ENCODE data around the gene SEL1L2.

The SEL1L2 gene

DNA sequence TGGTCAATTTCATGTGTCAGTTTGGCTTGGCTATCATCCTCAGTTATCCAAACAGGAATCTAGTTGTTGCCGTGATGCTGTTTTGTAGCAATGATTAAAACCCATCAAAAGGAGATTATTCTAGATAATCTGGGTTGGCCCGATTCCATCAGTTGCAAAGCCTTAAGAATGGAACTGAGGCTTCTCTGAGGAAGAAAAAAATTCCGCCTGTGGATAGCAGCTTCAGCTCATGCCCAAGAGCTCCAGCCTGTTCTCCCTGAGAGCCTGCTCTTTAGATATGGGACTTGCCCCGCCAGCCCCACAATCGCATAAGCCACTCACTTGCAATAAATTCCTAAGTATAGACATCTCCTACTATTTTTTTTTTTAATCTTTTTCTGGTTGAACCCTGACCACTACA is 61.5 kb downstream of the SEL1L2 start:
- DNase-seq (ENCODE audit: low spot score) = no peak

DNA sequence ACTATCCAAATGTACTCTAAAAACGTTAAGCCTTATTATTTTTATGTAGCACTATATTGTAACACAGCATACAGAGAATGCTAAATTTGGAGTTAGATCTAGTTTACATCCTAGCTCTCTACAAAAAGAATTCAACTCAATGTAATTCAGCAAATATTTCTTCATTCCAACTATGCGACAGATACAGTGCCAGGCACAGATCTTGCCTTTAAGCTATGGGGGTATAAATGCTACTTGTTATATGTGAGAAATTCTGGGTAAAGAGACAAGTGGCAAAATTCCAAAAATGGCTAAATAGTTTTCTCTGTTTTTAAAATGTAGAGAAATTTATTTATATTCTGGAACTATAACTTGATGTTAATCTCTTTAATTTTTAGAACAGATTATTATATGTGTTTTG is 63.2 kb downstream of the SEL1L2 start:
- no peak for DNase-seq (ENCODE audit: low spot score)

DNA sequence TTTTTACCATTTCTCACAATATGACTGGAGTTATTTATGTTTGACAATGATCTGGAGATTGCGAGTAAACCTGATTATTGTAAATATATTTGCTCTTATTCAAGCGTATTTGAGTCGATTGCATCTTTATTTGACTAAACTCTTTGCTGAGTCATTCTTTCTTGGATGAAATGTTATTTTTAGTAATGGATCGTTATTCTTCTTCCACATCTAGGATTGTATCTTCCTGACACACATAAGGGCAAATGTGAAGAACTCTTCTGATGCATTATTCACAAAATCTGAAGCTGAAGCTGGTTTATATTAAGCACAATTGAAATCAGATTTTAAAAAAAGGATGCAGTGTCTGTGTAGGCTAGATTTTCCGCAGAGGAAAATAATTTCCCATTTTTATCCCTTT is 68.2 kb downstream of the SEL1L2 start:
- DNase-seq (ENCODE audit: low spot score) = no peak

DNA sequence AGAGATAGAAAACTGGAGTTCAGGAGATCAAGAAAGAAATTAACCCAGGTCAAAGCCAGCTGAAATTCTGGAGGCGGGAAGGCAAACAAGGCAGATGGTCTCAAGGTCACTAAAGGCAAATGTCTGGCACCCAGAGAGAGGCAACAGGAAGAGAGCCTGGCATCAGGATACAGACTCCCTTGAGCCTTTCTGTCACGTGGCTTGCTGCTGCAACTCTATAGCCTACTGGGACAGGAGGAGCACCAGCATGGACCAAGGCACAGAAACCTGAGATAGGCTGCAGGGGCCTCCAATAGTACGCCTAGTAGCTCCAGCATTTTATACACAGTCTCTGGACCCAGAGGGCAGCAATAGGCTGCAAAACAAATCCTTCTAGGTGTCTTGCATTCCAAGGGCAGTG is 75.1 kb downstream of the SEL1L2 start:
- no peak for DNase-seq (ENCODE audit: low spot score)

DNA sequence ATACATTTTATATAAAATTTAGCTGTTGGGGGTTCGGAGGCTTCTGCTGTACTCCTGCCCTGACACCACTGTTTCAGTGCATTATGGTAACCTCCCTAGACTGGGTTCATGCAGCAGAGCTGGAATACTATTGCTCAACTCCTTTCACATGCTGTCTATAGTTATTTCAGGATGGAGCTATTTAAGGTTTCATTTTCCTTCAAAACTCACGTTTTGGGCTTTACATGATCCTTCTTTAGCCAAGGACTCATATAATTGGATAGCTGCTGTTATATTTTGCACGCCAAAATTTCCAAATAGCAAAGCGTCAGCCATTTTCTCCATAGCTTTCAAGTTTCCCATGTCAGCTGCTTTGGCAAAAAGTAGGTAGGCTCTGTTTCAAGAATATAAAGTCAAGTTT is 76.8 kb downstream of the SEL1L2 start:
- DNase-seq (ENCODE audit: low spot score) = no peak

DNA sequence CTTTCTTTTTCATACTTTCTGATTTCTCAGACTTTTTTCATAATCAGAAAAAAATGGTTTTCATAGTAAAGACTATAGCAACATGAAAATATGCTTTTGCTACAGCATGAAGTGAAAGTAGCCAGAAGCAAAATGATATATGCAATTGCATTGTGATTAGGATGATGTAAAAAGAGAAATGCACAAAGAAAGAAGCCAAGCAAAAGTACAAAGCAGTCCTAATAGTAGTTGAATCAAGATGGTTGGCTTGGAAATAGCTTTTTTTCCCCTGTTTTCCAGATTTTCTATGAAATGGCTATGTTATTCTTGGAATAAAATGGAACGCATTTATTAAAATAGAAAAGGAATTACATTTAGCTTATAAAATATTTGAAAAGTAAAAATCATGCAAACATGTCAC is 77.3 kb downstream of the SEL1L2 start:
- no peak for DNase-seq (ENCODE audit: low spot score)

DNA sequence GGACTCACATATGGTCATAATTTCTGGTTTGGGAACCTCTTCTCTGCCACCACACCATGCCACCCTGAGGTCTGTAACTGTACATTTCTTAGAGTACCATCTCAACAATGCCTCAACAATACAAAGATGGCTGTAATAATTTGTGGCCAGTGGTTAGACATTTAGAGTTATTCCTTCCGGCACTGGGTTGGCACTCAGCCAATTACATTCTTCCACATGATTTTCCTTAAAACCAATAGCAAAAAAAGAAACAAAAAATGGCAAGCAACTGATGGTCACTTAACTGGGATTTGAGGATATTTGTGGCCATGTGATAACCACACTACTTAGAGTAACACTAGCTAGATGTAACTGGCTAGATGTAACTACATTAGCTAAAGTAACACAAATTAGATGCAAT is 79.9 kb downstream of the SEL1L2 start:
- DNase-seq (ENCODE audit: low spot score) = no peak

DNA sequence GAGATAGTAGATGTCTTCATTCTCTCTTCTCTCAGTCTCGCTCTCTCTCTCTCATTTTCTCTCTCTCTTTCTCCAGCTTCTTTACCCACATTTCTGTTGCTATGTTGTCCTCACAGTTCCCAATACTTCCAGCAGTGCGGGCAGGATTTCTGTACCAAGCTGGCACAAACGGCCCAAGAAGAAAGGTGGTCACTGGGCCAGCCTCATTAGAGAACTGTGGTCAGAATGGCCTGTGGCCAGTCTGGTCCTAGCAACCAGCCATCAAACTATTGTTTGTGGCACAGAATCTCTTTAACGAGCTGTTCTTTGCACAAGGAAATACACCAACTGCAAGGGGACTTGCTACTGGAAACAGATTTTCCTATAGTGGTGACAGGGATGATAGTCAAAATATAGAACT is 81.3 kb downstream of the SEL1L2 start:
- DNase-seq (ENCODE audit: low spot score) = peak; percentile 43

DNA sequence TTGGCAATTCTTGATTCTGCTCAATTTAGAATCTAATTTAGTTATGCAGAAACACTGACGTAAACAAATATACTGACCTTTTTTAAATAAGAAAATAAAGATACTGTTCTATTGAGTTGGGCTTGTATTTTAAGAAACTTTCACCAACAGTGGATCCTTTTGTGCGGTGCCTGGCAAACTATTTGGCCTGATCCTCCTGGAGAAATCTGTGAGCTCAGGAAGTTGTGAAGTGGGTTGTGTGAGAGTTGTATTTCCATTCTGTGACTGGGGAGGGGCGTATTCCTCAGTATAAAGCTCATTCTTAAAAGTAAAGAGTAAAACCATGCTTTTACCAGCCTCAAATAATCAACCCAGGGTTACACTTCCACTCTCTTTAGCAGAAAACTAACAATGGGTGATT is 85.6 kb downstream of the SEL1L2 start:
- DNase-seq (ENCODE audit: low spot score) = no peak

DNA sequence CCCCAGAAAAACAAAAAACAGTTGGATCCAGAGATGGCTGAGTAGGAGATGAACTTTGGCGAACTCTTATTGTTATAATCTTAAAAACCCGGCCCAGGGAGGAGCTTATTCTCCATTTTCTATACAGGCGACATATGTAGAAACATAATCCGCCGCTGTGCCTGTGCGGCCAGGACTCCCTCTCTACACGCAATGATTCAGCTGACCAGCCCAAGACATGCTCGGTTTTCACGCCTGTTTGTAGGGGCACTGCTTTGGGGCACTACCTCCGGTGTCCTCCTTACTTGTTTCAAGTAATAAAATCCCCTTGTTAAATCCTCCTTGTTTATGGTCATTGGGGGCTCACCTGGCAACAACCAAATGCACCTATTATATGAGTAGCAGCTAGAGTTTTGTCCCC is 89.9 kb downstream of the SEL1L2 start:
- DNase-seq (ENCODE audit: low spot score) = no peak

DNA sequence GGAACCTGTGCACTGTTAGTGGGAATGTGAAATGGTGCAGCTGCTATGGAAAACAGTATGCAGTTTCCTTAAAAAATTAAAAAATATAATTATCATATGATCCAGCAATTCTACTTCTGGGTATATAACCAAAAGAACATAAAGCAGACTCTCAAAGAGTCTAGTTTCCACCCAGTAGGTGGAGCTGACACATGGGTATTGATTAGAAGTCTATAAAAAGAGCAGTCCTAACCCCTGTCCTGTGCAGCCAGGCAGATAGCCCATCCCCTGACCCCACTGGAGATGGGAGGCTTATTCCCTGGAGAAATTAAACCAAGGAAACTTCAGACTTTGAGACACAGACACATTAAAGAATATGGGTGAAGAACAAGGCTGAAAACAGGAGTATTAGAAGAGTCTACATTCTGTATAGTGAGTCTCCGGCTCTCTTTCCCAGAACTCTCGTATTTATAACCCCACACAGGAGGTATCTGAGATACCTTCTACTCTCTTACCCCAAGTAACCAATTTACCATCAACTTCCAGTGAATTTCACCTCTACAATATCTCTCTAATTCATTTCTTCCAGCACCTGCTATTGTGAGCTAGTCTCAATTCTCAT is 92.3 kb downstream of the SEL1L2 start:
- DNase-seq (ENCODE audit: low spot score) = no peak

DNA sequence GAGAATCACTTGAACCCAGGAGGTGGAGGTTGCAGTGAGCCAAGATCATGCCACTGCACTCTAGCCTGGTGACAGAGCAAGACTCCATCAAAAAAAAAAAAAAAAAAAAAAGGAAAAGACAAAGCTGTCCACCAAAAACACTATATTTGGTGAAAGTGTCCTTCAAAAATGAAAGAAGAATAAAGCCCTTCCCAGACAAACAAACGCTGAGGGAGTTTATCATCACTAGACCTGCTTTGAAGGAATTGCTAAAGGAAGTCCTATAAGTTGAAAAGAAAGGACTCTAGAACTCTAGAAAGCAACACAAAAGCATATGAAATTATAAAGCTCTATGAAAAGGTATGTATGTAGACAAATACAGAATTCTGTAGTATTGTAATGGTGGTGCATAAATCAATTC is 98.8 kb downstream of the SEL1L2 start:
- no peak for DNase-seq (ENCODE audit: low spot score)

DNA sequence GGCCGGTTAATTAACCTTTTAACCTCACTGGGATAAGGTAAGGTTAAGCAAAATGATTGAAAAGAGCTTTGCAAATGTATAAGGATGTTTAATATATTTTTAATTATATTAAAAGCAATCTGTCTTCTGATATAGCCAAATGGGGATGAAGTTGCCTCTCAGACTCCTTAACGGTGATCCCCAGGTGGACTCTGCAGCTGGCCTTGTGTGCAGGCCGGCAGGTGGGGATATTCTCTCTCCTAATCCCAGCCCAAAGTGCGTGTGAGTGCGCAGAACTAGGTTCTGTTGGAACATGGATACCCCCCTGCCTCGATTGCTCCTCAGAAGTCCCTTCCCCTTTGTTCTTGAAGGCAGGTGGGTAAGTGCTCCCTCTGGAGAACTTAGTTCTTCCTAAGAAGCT is 105.6 kb downstream of the SEL1L2 start:
- no peak for DNase-seq (ENCODE audit: low spot score)

DNA sequence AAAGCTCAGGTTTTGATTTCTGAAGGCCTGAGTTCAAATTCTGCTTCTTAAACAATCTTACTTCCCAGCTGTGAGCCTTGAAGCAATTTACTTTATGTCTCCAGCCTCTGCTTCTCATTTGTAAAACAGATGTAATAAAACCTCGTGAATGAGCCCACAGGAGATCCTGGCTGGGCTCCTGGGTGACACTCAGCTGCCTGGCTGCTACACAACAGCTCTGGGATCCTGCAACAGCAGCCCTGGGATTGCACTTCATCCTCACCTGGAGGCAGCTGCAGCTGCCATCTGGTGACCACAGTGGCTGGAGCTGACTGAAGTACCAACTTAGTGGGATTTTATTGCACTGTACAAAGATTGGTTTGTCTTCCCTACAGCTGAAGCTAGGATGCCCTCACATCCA is 107.0 kb downstream of the SEL1L2 start:
- DNase-seq (ENCODE audit: low spot score) = peak; percentile 29

DNA sequence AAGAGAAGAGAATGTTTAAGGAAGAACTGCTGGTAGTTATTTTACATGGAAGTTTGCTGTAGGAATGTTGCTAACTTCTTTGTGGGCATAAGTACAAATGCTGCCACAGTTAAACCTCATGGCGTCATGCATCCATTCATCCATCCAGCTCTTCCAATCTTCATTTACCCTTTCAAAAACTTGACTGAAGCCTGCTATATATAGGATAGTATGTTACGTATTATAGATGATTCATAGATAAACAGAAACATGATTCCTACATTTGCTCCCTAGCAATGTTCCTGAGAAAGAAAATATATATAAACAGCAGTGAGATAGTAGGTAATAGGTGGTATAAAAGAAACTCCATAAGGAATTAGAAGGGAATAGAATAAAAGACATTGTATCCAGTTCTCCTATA is 111.8 kb downstream of the SEL1L2 start:
- no peak for DNase-seq (ENCODE audit: low spot score)

DNA sequence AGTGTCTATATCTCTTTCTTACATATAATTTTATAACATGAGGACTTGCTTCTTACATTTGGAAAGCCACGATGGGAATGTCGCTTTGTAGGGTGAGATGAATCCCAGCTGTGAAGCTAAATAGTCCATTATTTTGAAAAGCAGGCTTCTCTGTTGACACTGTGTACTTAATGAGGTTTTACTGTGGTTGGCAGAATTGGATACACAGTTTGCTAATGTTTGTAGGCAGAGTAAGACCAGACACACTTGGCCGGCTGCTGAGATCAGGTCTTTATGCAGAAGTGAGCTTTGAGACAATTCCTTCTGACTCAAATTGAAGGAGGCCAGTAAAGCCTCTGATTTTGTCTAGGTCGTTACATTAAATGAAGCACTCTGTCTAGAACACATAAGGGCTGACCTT is 112.6 kb downstream of the SEL1L2 start:
- no peak for DNase-seq (ENCODE audit: low spot score)

DNA sequence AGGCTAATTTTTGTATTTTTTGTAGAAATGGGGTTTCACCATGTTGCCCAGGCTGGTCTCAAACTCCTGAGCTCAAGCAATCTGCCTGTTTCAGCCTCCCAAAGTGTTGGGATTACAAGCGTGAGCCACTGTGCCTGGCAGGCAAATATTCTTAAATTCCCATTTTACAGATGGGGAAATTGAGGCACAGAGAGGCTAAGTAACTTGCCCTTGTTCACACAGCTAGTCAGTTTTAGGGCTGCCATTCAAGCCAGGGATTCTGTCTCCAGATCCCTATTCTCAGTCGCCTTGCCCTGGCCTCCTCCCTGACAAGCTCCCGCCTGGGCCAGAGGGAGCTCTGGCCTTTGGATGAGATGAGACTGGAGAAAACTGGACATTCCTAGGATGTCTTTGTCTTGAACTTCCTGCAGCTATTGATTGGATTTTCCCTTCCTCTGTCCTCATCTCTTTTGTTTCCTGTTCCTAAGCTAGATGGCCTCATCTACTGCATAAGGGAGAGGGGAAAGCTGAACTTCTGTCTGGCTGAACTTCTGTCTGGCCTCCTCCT is 115.1 kb downstream of the SEL1L2 start:
- DNase-seq (ENCODE audit: low spot score) = no peak

DNA sequence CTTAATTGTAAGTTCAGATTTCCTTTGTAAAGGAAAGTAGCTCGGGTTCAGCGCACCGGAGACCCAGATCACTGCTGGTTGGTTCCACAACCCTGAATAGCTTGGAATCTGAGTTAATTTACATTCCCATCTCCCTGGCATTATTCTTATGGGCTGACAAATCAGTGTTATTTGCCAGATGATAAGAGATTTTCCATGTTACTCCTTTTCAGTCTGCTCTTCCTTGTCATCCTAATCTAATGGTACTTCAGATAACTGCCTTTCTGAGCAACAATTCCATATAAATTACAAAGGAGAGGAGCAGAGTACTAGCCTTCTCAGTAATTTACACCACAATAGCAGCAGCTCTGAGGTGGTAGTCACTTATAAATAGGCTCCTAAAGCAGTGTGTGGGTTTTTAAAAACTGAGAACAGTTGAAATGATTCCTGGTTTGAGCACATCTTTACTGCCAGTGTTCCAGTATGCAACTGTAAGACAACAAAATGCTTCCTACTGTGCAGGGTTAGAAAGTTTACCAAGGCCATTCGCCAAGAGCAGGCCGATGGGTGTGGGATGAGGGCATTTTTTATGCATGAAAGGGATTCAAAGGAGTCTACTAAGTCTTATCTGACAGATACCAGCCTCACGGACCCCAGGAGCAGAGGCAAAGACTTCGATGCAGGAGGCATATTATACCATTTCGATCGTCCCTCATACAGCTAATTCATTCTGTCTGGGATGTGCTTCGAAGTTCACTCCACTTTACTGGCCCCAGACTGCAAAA is 115.8 kb downstream of the SEL1L2 start:
- DNase-seq (ENCODE audit: low spot score) = no peak

DNA sequence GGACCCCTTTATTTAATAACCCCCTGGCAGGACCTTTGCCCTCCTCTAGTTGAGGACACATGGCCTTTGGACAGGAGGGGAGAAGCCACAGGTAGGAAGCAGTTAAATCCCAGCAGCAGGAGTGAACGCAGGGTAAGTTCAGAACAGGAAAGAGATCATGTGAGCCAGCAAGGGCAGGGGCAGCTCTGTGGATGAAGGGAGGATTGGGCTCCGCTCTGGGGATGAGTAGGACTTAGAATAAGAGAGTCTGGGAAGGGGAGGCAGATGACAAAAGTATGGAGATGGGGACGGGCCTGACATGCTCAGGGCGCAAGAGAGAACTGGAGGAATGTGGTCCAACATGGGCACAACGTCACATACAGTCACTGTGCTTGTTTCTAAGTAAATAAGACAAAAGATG is 116.6 kb downstream of the SEL1L2 start:
- no peak for DNase-seq (ENCODE audit: low spot score)

DNA sequence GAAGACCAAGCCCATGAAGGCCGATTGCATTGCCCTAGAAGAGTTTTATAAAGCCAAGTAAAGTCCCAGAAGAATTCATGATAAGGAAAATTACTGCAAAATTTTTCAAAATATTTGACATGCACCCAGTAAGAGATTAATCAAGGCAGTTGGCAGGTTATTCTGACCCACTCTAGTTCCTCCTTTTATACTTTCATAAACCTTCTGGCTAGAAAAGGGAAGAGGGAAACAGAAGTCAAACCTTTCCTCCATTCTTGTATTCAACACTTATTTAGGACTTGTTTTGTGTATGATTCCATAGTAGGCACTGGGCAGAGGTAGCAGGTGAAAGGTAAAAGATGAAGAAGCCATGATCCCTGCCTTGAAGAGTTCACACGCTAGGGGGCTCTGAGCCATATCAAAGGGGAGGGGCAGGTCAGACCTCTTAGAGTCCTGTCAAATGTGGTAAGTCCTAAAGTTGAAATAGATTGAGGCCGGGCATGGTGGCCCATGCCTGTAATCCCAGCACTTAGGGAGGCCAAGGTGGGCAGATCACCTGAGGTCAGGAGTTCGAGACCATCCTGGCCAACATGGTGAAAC is 120.2 kb downstream of the SEL1L2 start:
- no peak for DNase-seq (ENCODE audit: low spot score)

DNA sequence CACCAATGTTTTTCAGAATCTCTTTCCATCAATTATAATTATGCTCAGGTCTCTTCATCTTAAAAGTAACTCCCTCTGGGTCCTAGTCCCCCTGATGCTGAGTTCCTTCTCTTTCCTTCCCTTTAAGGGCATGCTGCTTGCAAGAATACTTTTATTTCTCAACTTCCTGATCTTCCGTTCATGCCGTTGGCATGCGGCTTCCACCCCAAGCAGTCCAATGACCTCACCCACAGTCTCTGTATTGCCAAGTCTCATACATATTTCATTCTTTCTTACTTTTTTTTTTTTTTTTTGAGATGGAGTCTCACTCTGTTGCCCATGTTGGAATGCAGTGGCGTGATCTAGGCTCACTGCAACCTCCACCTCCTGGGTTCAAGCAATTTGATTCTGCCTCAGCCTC is 122.1 kb downstream of the SEL1L2 start:
- DNase-seq (ENCODE audit: low spot score) = peak; percentile 65

DNA sequence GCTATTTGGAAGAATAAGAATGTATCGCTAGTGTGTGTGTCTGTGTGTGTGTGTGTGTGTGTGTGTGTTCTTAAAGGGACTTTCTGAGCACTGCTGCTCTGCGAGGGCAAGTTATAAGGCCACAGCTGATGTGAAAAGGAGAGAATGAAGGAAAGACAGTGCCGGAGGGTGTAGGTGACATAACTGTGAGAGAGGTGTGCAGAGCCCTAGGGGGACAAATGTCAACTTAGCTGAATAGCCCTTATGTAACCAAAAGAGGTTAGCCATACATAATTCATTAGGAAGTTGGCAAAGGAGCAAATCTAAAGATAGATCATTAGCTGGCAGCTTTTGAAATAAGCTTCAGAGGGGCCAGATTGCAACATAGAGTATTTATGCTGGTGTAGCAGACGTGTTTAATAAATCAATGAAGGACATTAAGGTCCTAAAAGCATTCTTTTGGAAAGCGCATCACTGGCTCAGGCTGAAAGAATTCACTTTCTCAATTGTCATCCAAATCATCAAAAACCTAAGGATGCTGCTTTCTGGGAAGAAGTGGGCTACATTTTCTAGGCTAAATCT is 124.5 kb downstream of the SEL1L2 start:
- DNase-seq (ENCODE audit: low spot score) = no peak

DNA sequence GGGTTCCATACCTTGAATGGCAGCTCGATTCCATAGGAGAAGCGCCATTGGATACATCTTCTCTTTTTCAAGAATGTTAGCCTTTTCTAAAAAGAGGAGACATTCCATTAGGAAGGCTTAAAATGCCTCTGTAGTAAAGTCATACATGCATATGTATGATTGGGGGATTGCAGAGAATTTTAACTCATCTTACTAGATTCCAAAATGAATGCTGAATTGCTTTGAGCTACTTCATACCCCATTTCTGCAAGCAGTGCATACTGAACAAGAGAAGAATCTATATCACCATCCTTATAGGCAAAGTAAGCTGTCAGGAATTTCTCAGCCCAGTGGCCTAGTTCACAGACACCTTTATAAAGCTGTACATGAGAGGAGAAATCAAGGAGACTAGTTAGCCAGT is 125.3 kb downstream of the SEL1L2 start:
- no peak for DNase-seq (ENCODE audit: low spot score)

All from Ammon's horn (tissue), 1 donor.